GM19324 (cell line): Measurements from ENCODE around the gene TBCK.

Experiments
- ATAC-seq: cut with Tn5 transposase; IDR thresholded peaks from one replicate; pipeline ENCODE4 v1.9.1; 2021; ENCODE audit warnings: mild to moderate bottlenecking, moderate library complexity; ENCODE audit not compliant: unreplicated experiment, low FRiP score

Gene TBCK

DNA sequence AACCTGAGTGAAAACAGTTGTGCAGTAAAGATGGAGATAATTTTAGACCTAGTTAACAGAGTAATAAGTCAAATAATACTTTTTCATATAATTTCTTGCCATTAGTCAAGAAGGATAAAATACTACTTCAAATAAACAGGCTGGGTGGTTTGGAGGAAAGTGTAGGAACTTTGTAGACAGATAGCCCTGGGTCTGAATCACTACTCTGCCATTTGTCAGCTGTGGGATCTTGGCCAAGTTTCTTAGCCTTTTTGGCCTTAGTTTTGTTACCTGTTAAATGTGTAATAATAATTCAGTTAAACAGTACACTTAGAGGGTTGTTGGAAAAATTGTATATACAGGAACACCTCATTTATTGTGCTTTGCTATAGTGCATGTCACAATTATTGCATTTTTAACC, 257.1 kb downstream of the TBCK start:
- ATAC-seq, result no peak

DNA sequence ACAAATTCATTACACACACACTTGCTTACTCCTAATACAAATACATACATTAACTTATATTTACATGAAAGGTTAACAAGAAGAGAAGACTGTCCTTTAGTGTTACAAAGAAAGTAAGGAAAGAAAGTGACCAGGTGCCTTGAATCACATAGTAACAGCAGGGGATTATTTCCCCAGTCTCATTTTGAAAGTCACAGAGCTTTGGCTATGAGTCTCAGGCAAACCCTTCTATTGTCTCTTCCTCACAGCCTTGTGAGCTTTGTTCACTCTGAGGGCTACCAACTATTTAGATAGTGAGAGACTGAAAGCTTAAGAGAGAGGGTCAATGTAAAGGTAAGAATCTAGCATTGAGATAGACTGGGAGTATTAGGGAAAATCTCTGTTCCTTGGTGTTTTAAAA, 259.1 kb downstream of the TBCK start:
- ATAC-seq, result no peak

DNA sequence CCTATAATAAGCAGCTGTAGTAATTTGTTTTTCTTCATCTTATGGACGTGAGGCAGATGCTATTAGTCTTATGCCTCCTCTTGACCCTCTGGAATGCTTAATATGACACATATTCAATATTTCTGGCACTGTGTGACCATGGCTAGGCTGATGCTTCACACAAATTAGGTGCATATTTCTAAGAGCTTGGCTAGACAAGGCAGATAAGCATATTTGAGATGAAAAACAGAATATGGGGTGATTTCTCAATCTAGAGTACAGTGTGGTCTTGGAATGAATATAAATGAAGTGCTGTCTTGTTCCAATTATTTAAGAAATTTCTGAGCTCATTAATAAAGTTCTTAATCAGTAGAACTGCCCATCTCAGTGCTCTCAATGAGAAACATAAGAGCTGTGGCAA, 264.5 kb downstream of the TBCK start:
- ATAC-seq, result no peak

DNA sequence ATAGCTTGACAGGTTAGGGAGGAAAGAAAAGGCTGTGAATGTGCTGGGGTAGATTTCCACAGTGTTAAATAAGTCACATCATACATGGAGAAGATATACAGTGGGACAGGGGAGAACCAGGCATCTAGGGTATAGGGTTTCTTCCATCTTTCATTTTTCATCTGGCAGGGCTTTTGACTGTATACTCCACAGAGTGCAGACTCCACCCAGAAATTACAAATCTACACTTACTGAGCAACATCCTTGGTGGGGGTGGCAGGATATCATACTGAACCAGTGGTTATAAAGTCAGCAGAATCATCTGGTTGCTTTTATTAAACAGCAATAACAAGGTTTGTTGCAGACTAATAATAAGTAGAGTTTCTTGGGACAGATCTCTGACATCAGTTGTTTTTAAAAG, 266.5 kb downstream of the TBCK start:
- no peak for ATAC-seq

DNA sequence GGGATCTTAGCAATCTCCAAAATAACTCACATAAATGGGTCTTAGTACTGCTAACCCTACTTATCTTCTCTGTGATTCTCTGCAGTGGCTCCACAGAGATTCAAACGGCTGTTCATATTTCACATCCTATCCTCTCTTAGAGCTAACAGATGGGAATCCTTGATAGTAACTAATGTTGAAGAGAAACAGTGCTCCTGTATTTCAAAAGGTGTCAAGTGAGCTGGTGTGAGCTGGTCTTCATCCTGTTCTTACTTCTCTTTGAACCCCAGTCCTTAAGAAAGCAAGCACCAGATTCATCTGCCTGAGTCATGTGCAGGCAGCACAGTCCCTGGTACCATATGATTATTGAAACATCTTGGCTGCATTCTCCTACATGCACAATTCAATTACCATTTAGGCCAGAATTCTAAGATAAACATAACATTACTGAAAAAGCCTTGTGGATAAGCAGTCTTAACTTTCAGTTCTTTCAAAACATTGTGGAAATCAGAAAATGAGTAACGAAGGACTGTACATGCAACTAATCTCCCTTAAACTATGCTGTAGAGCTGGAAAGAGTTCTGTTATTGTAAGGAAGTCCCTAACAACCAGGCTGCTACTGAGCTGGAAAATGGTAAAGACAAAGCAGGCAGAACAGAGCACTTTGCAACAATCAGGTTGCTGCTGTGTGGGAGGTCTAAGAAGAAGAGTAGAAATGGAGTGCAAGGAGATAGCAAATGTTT, 267.6 kb downstream of the TBCK start:
- ATAC-seq, result no peak

DNA sequence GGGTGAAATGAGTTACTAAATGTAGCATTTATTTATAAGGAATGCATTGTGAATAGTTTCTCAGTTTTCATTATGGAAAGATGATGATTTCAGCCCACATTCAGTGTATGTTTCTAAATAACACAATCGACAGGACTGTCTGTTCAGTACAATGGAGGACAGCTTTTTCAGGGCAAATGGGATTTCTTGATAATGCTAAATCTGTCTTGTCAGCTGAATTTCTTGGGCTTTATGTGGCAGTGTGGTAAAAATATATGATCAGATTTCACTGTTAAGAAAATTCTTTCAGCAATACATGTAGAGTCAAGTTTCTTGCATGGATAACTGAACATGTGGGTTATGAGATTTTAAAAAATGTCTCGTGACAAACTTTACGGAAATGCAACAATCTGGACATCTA, 269.9 kb downstream of the TBCK start:
- ATAC-seq, result no peak

DNA sequence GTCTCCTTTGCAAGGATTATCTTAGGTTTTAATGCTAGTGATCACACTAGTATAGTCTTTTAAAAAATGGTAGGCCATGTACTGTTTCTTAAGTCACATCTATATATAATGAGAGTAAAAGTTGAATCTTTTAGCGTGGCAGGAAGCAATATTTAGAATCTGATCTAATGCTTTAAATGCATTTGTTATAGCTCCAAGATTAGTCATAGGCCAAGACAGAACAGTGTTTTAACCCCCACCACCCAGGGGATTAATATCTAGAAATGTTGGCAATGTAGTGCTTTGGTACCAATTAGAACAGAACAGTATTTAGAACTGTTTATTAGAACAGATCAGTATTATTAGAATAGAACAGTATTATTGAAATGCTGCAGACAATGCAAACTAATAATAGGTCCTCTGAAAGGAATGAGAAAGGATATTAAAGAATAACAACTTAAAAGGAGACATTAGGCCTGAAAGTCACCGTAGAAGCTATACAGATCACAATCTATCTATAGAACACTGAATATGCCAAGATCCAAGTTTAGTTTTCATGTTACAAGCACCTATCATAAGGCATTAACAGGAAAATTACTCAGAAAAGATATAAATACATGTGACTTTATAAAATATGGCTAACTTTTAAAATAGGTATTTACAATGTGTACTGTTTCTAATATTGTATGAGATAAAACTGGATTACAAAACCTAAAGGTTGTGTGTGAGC, 274.6 kb downstream of the TBCK start:
- ATAC-seq, result no peak

DNA sequence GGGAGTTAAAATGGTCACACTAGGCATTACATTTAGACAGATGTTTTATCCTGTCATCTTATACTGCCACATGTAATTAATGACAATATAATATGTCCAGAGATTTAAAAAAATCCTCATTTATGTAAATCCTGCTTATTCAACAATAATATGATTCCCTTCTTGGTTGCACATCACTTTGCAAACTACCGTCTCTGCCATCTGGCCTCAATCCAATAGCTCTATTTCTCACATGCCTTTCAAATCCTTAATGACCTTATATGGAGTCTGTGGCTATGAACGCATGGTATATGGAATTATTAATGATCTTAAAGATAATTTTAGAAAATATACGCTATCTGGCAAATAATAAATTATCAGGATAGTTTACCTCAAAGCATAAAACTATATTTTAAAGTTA, 276.2 kb downstream of the TBCK start:
- ATAC-seq, result no peak

DNA sequence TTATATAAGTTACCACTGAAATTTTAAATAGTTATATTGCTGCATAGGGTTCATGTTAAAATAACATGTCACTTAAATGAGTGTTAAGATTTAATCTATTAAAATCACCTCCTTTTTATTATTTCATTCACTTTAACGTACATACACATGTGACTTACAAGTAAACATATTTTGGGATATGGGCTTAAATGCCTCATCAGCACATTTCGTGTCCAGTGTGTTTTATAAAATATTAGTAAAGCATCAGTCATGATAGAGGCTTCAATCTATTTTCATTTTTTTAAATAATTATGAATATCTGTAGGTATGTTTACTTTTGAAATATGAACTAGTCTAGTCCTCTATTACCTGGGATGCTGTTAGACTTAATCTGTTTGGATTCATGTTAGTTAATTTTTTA, 277.1 kb downstream of the TBCK start:
- ATAC-seq, result no peak

DNA sequence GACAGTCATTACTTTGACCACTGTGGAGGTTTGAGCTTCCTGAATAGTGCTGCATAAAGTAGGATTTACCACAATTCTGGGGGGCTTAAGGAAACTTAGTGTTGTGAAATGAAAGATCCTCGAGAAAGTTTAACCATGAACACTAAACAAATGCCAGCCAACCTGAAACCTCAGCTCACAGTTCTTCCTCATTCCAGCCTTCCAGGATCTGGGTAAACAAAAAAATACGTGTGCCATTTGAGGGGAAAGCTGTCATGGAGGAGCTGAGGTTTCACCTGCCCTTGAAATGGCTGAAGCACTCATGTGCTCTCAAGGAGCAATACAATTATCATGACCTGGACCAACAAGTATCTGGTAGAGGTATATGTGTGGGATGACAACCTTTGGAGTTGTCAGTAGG, 278.0 kb downstream of the TBCK start:
- ATAC-seq, result no peak

DNA sequence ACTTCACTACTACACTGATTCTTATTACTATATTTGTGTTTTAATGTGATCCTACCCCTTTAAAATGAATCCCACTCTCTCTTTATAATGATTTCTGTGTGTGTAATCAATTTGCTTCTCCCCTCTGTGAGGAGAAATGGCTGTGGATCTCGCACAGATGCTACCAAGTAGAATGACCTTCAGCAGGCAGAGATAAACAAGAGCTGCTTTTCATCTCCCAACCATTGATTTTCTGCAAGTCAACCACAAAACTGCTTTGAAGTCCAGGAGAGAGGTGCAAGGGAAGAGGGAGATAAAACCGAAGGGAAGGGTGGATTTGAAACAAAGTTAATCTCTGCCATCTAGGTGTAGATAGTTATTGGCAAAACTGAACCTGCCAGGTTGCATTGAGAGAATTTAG, 279.2 kb downstream of the TBCK start:
- no peak for ATAC-seq

DNA sequence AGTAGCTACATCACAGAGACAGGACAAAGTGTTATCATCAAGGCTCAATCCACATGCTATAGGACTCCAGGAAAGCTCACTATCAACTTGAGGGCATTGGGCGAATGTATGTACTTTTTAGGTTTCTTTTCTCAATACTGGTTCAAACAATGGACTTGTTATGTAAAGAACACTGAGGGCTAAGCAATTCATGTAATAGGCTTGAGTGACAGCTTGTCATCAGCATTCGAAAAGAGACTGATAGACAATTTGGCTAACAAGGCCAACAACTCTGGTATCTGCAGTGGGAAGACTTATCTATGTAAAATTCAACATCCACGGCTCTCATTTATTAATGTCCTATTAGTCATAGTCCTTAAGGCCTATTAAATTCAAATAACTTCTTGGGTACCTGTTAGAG, 279.7 kb downstream of the TBCK start:
- no peak for ATAC-seq

DNA sequence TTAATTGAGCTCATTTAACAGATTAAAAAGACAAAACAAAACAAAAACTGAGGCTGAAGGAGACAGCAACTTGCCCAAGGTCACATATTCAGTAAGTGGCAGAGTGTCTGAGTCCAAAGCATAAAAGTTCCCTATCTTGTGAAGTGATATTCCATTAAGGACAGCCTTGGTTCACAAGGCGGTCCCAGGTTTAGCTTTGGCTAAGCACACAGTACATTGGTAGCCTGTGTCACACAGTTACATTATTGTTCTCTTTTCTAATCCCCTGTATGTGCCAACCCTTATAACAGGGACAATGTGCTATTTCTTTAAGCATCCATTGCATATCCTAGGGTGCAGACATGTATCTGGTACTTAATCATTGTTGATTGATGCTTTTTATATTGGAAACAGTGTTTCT, 280.8 kb downstream of the TBCK start:
- no peak for ATAC-seq

DNA sequence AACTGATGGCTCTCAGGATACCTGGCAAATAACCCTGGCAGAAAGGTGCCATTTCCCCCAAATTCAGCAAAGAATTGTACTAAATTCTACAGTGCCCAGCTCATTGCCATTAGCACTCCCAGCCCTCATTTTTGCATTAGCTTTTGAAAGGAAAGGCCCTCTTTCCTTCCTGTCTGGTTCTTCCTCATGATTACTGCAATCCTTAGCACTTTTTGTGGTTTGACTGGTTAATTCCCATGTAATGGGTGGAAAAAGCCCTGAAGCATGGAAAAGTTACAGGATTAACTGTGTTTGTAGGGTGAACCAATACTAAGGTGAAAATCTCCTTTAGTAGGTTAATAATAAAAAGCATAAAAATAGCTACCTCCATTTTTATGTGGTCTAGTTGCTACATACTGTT, 281.3 kb downstream of the TBCK start:
- ATAC-seq, result no peak

DNA sequence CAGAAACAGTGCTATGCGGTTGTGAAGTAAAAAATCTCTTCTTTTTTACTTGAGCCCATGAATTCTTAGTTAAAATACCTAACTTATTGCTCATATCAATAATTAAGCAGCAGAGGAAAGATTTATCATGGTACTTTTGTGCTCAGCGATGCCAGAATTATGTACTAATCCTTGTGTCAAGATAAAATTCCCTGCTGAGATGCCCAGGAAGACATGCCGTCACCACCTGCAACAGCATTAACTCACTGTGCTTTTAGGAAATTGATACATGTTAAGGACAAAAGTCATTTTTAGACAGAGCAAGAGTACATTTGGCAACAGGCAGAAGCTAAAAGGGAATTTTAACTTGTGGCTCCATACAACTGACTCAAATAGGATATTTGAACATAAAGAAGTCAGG, 281.8 kb downstream of the TBCK start:
- no peak for ATAC-seq

DNA sequence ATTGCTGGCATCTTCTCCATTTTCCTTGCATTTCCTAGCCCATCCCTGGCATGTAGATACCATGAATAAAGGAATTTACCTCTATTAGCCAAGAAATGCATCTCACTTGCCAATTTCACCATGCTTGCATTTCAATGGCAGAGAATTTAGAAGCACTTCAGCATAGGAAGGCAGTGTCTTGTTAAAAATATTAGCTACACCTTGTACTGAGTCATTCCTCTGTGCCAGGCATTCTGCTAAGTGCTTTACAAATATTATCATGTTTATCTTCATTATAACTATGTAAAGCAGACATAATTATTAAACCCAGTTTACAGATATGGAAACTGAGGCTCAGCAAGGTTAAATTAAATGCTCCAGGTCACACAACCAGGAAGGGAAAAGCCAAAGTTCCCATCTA, 282.5 kb downstream of the TBCK start:
- ATAC-seq, result no peak

DNA sequence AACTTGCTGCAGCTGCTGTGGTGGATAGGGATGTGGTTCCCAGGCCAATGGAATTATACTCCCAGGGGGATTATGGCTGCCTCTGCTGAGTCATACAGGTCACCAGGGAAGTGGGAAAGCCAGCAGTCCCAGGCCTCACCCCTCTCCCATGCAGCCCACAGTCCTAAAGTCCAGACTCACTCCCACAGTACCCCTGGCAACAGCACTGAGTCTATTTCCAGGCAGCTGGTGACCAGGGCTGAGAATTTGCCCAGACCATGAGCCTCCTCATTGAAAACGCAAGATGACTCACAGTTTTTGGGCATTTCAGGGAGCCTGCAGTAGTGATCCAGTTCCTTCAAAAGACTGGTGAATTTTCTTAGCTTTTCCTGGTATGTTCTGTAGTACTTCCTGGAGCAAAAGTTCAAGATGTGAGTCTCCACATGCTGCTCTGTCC, 283.1 kb downstream of the TBCK start:
- no peak for ATAC-seq

DNA sequence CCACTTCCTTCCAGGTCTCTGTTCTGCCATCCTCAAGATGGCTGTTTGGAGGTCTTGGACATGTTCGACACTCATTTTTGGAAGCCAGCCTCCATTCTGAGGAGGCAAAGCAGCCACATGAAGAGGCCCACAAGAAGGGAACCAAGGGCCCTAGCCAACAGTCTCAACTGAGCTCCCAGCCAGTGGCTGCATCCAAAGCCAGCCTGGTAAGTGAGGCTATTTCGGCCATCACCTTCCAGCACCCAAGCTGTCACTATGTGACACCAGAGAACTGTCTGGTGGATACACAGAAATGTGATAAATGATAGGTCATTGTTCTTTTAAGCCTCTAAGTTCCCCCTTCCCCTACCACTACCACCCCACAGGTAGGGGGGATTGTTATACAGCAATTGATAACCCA, 293.6 kb downstream of the TBCK start:
- ATAC-seq, result no peak

DNA sequence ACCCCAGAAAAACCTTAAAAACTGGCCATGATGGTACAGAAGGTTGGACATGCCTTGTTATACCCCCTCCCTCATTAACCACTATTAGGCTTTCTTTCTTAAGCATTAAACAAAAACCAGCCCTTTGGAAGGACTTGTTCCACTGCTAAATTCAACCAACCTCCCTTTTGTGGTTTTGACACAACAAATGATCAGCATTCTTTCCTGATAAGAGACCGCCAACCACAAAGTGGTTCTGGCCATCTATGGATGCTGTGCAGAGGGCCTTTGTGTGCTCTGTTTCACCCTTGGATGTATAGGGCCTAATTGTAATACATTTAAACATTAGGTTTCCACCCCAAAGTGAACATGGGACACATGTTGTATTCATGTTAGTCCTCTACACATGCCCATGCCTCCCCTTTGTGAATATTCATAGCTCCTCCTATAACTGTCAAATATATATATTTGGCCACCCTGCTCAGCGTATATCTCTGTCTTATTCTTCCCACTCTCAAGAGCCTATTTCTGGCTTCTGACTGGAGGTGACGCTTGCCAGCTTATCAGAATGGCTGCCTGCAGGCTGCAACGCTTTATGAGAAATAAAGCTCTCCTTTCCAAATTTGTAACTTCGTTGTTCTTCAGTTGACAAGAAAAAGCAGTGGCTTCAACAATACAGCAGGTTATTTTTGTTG, 294.1 kb downstream of the TBCK start:
- no peak for ATAC-seq

DNA sequence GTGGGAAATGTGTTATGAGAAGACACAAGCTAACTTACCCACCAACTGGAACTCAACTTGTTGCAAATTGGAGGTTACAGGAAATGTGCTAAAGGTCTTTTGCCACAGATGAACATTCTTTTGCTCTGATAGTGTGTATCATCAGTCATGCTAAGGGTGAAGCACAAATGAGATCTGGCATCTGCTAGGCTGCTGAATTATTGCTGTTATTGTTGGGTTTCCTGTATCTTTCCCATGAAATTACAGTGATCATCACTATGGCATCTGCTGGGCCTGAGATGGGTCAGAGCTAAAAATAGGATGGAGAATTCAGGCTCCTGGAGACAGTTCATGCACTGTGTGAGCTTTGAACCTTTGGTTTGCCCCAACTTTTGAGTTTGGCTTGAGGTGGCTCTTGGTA, 296.2 kb downstream of the TBCK start:
- ATAC-seq, result no peak

DNA sequence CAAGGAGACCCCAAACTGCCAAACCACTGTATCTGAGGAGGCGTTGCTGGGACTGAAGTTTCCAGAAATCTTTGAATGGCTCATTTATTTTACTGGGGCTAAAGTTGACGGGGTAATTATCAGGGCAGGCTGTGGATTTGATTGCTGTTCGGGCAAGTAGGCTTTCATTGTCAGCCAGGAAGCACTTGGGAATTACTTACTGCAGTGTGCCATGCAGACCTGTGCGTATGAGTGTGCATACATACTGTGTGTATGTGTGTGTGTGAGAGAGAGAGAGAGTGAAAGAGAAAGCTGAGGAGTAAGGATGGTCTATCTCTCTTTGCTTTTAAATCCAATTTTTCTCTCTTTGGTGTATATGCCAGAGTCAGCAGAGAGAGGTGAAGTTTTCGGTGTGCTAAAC, 298.0 kb downstream of the TBCK start:
- no peak for ATAC-seq

DNA sequence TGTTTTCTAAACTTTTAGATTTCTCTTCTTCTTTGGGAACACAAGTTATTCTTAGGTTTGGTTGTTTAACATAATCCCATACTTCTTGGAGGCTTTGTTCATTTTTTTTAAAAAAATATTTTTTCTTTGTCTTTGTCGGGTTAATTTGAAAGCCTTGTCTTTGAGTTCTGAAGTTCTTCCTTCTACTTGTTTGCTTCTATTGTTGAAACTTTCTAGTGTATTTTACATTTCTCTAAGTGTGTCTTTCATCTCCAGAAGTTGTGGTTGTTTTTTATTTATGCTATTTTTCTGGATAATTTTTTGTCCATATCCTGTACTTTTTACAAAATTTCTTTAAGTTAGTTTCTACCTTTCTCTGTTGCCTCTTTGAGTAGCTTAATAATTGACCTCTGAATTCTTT, 304.6 kb downstream of the TBCK start:
- ATAC-seq, result no peak
